ENCODE results near the gene SPINK4.

SPINK4 gene

DNA sequence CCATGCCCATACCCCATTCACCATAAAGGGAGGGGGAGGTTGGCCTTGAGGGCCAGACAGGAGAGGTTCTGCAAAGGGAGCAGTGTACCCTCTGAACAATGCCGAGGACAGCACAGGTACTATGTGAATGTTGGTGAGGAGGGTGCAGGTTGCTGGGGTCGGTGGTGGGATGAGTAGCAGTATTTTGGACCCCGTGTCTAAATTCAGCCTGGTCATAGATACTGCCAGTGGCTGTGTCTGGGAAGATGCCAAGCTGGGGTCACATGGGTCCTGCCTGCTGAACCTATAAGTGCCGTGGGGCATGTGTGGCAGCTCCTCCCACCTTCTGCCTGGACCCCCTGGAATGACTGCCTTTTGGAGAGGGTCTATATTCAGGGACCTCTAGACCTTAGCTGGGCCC lies 11.4 kb upstream of the SPINK4 start:
- intact Hi-C loops (cut with DNase I): loop anchor here (10.0 kb wide), 1 partner anchor 84 kb away; no protein-coding TSS in a partner anchor
- no peak for DNase-seq

DNA sequence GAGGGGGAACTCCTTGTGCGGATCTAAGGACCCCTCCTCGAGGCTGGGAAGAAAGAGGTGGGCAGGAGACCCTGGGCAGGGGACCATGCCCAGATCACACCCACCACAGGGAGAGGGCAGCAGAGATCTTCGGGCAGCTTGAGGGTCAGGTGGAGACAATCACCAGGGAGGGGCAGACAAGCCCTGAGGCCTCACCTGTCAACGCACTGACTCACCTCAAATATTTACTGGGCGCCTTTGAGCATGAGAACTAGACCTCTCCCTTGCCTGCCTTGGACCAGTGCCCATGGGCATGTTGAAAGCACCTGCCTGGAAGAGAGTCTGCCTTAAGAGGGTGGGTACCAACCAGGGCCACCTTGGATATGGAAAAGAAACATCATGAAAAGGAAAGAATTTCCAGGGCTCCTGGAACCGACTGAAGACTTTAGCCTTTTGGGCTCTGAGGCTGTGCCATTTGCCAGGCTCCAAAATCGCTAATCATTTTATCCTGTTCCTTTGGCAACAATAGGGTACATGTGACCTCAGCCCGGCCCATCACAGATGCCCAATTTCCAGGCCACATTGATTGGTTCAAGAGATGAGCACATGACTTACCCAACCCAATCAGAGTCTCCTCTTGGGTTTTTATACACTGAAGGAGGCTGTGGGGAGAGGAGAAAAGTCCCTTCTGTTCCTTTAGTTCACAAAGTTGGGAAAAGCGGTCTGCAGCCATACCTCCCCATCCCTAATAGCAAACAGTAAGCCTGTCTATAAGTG lies 10.4 kb upstream of the SPINK4 start:
- intact Hi-C loops (cut with DNase I): loop anchor here (10.0 kb wide), 1 partner anchor 85 kb away; no protein-coding TSS in a partner anchor
- DNase-seq: no peak

DNA sequence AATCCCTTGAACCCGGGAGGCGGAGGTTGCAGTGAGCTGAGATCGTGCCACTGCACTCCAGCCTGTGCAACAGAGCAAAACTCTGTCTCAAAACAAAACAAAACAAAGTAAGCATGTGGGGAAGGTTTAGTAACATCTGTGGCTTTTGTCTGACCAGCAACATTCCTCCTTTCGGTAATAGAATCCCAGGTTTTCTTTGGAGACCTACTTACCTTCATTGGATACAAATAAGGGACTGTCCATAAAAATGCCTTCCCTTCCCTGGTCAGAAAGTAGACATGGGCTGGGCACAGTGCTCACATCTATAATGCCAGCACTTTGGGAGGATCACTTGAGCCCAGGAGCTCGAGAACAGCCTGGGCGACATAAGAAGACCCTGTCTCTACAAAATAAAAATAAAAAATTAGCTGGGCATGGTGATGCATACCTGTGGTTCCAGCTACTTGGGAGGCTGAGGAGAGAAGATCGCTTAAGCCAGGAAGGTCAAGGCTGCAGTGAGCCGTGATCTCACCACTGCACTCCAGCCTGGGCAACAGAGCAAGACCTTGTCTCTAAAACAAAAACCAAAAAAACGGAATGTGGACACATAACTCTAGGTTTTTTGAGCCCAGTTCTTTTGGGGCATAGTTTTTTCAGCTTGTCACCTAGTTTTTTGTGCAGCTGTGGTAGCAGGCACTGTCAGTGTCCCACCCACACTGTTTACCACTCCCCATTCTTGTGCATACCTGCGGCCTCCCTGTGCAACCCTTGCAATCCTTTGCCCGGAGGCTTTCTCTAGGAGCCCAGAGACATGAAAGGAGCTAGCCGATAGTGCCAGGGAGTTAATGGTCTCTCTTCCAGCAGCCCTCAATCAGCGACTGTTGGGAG lies 9.0 kb upstream of the SPINK4 start:
- no peak for DNase-seq
- intact Hi-C loops (cut with DNase I): no loop called here

DNA sequence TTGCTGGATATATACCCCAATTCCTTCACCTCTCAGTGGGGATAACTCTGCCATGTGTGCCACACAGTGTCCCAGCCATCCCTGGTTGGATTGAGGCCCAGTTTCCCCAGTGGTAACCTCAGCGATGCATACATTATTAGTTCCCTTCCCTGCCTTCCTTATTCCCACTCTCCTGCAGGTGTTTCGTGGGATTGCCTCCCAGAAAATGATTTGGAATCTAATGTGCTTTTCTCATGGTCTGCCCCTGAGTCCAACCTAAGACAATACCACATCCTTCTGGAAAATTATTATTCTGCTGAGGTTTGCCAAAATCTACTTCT lies 8.4 kb upstream of the SPINK4 start:
- intact Hi-C loops (cut with DNase I): no loop called here
- DNase-seq: no peak

DNA sequence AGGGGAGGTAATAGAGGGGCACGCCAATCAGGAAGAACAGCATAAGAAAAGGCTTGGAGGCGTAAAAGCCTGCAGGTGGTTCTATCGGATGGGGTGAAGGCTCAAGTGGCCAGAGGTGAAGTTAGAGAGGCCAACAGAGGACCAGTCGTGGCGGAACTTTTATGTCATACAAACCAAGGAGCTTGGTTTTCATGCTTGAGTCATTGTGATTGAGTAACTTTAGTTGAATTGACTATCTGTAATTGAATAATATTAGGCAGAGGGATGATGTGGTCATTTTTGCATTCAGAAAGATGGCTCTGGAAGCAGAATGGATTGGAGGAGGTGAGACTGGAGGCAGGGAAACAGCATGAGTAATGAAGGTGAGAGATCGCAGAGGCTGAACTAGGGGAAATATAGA lies 7.2 kb upstream of the SPINK4 start:
- intact Hi-C loops (cut with DNase I): no loop called here

DNA sequence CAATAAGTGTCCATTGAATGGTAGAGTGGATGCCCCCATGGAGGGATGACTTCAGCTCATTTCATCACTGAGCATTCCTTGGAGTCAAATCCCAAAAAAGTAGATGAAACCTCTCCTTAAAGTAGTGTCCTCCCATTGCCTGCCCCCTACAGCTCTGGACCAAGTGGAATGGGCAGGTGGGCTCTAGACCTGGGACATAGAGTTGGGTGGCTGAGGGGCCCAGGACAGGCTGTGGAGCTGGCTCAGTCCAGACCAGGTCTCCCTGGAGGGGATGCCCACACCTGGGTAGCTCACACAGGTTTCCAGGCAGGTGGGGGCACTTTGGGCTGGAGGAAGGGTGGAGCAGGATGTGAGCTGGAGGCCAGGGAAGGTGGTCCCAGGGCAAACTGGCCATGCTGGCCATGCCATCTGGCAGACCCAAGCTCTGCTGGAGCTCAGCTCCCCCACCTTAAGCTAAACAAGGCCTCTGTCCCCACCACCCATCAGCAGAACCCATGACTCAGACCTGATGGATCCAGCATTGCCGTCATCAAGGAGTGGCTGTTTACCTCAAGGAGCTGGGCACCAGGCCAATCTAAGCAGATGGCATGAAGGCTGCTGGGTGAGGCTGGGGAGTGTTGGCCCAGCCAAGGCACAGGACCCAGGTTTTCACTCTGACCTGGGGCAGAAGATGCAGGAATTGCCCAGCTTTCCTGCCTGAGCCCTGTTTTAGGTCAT lies 6.2 kb upstream of the SPINK4 start:
- intact Hi-C loops (cut with DNase I): no loop called here
- DNase-seq: peak in 1 of 10 donors; percentile 50

More for the DNA sequence above, 7.2 kb upstream of the SPINK4 start:
- DNase-seq: no peak

DNA sequence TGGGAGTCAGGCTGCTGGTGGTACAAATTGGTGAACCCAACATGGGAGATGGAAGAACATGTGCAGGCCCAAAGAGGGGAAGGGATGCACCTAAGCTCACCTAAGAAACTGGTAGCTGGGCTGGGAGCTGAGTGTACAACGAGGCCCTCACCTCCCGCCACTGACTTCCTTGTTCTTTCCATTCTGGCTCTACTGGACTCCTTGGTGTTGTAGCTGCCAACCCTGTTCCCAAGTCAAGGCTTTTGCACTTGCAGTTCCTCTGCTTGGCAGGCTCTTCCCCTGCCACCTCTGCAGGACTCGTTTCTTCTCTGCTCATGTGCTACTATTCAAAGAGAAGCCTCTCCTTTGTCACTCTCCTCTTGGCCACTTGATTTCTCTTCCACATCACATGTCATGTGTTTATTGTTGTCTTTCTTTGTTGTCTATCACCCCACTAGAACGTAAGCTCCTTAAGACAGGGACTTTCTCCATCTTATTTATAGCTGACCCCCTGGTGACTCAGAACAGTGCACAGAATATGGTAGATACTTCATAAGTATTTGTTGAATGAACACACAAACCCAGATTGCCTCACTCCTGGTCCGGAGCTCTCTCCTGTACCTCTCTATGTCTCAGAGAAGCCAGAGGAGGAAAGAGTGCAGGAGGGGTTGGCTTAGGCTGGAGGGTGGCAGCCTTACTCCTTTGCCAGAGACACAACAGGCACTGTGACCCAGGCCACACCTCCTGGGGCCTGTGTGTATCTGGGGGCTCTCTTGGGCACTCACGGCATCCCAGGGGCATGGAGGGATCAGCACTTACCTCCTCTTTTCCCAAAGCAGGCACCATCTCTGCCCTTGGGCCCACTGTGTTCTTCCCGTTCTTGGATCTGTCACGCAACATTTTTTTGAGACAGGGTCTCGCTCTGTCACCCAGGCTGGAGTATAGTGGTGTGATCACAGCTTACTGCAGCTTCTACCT lies 5.2 kb upstream of the SPINK4 start:
- intact Hi-C loops (cut with DNase I): no loop called here
- DNase-seq: peak in 1 of 10 donors; percentile 37

DNA sequence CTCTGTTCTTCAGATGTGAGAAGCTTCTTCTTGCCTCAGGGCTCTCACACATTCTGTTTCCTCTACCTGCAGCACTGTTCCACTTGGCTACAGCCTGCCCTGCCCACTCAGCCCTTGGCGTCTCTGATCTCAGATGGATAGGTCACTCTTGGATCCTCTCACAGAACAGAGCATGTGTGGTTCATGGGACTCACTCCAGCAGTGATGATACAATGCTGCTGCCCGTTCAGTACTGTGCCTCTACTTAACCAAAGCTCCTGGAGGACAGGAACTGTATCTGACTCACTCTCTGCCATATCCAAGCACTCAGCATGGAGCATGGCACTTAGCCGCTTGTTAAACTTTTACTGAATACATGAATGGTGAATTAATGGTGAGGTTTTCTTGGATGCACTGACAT lies 3.4 kb upstream of the SPINK4 start:
- intact Hi-C loops (cut with DNase I): no loop called here
- no peak for DNase-seq

DNA sequence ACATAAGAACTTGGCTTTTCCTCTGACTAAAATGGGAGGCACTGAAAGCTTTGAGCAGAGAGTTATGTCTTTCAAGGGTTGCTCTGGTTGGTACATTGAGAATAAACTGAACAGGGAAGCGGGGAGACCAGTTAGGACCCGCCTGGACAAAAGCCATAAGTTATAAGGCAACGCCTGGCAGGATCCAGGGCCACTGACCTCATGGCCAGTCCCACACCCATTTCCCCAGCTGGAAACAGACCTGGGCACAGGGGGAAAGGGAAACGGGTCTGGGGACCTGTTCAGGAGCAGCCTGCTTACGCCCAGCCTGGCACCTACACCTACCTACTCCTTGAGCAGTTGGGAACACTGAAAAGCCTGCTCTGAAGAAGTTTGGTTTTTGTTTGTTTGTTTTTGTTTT lies 1.3 kb downstream of the SPINK4 start:
- intact Hi-C loops (cut with DNase I): no loop called here
- DNase-seq: no peak

DNA sequence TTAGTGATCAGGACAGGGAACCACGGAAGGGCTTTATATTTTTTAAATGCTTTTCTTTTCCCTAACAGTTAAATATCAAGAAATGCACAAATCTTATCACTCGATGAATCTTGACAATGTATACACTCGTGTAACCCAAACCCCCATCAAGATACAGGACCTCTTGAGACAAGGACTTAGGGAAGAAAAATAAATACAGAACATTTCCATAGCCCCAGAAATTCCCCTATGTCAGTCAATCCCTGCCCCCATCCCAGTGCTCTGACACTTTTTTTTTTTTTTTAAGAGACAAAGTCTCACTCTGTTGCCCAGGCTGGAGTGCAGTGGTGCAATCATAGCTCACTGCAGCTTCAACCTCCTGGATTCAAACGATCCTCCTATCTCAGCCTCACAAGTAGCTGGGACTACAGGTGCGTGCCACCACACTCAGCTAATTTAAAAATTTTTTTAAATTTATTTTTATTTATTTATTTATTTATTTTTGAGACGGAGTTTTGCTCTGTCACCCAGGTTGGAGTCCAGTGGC lies 2.7 kb downstream of the SPINK4 start:
- DNase-seq: no peak
- intact Hi-C loops (cut with DNase I): no loop called here

DNA sequence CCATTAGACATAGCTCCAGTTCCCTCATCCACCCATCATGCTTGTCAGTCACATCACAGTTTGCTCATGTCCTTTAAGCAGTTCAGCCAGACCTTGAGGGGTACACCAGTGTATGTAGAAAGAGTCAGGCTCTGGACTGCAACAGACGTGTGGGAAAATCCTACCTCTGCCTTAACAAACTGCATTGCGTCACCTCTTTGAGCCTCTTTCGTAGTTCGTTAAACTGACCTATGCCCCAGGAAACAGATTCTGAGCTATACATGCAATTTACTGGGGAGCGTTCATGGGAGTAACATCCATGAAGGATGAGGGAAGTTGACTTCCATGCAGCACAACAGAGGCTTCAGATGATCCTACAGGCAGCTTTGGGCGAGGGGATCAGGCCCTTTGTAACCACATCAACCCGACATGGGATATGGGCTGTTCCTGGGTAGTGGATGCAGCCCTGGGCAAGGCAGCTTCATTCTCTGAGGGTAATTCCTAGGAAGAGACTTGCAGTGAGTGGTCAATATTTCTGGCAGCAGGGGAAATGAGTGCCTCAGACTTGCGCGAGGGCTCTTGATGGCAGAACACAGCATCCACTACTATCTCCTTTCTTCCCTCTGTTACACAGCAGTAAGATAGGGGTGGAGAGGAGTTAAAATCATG lies 4.3 kb downstream of the SPINK4 start:
- intact Hi-C loops (cut with DNase I): no loop called here
- DNase-seq: no peak

DNA sequence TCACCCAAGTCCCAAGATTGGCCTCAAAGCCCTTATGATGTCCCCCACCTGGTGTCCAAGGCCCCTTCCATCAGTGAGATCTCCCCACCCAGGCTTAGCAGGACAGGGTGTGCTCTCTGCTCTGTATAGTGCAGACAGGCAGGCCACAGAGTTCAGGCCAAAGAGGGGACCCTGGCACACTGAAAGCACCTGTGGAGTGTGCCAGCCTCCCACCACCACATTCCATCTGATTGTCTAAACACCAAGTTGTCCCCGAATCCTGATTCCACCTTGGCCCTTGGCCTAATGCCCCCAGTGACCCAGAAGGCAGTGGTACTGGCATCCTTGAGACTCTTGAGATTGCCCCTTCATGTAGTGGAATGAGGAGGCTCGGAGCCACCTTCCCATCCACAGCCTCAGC lies 5.4 kb downstream of the SPINK4 start:
- intact Hi-C loops (cut with DNase I): no loop called here
- no peak for DNase-seq

DNA sequence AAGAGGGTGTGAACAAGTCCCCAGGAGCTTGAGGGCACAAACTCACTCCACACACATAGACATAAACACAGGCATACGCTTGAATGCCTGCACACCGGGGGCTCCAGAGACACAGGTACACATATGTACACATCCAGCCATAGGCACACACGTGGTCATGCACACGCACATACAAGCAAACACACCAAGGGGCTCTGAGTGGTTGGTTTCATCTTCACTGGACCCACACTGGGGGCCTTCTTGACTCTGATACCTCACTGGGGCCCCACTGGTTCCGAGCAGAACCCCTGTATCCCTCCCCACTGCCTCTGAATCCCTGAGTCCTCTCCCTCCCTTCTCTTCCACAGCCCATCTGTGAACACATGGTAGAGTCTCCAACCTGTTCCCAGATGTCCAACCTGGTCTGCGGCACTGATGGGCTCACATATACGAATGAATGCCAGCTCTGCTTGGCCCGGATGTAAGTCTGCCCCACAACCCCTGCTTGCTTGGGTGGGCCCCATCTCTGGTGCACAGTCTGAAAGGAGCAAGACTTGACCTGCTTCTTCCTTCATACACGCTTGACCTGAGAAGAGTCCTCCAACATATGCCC lies 6.4 kb downstream of the SPINK4 start:
- intact Hi-C loops (cut with DNase I): no loop called here
- DNase-seq: no peak

DNA sequence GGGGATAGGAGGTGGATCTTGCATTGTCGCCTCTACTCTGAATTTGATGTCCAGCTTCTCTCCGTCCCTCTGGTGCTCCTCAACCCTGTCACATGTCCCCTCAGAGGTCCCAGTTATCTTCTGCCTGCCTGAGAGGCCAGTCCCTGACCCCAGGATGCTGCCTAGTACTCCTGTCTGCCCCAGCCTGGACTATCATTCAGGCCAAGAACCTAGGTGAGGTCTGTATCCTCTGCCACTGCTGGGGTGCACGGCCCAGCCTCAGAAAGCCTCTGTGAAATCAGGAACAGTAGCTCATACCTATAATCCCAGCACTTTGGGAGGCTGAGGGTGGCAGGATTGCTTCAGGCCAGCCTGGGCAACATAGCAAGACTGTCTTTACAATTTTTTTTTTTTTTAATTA lies 8.6 kb downstream of the SPINK4 start:
- intact Hi-C loops (cut with DNase I): no loop called here
- DNase-seq: no peak

DNA sequence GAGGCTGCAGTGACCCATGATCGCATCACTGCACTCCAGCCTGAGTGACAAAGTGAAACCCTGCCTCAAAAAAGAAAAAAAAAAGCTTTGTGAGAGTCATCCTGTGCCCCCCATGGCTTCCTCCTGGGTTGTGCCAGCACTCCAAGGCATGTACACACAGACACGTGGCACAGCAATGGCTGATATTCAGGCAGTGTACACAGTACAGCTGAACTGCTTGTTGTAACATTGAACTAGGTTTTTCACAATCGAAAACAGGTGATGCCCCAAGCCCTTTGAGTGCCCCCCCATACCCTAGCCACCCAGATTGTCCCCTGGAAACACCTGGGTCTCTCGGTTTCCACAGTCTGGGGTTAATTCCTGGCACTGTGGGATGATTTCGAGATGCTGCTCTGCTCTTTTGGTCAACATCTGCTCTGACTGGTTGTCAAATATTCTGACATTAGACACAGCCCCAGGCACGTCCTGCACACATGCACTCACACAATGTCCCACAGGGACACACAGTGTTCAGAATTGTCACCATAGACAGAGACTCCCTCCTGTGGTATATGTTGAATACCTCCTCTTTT lies 9.2 kb downstream of the SPINK4 start:
- intact Hi-C loops (cut with DNase I): no loop called here
- DNase-seq: no peak

DNA sequence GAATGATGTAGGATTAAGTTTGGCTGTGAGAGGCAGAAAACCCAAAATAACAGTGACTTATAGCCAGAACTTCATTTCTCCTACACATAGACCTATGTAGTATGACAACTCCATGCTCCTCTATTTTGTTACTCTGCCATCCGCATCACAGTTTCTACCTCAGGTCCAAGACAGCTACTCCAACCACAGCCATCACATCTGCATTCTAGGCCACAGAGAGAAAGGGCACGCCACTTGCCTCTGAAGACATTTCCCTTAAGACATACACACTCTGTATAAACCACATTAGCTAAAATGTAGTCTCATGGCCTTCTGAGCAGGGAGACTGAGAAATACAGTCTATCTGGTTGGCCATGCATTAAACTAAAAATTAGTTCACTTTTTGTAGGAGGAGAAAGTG lies 10.0 kb downstream of the SPINK4 start:
- intact Hi-C loops (cut with DNase I): no loop called here
- no peak for DNase-seq

DNA sequence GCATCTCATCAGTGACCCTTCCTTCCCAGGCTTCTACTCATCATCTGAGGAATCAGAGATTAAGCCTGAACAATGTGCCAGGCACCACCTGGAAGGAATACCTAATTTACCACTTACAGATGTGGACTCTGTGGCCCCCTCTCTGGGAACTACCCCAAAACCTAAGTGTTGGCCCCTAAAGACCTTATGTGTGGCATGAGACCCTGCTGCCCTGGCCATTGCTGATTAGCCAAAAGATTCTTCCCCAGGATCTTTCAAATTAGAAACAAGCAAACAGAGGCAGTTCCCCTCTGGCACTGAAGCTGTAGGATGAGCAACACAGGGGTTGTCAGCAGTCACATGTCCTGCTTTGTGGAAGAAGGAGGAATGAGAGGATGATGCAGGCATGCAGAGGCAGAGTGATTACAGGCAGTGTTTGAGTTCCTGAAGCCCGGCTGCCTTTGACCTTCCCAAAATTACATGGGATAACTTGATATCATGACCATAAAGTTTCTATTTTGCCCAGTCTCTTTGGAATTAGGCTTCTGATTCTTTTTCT lies 10.6 kb downstream of the SPINK4 start:
- intact Hi-C loops (cut with DNase I): no loop called here
- DNase-seq: no peak

DNA sequence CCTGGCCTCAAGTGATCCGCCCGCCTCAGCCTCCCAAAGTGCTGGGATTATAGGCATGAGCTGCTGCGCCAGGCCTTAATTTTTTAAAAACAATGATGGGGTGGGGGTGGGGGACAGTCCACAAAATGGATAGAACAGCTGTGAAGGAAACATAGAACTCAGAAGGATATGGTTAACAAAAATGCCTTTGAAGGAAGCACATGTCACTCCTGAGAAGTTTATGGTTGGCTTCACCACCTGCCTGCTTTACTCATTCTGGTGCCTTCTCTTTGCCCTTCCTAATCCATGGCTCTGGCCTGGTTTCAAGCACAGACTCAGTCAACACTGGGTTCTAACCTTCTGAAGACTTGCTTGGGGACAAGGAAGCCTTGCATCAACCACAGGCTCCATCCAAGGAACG lies 14.2 kb downstream of the SPINK4 start:
- DNase-seq: no peak
- intact Hi-C loops (cut with DNase I): no loop called here

Data from posterior cingulate gyrus (tissue), 11 donors.